Nephron (organoid): Measurements from ENCODE around the gene WBP4.

Experiments used
- H3K27ac Mint-ChIP-seq, 3 experiments: 2 replicates each; pipeline ENCODE4 v1.8.0; 2020; ENCODE audit warnings: mixed read lengths in 3 of 3, mild to moderate bottlenecking in 2 of 3, moderate library complexity in 1 of 3
- H3K27me3 Mint-ChIP-seq: 2 replicates; pipeline ENCODE4 v1.8.0; 2021; ENCODE audit warnings: low read depth, mild to moderate bottlenecking, moderate library complexity, mixed read lengths
- H3K36me3 Mint-ChIP-seq: 2 replicates; pipeline ENCODE4 v1.8.0; 2020; ENCODE audit warnings: low read depth, mixed read lengths
- H3K4me1 Mint-ChIP-seq: 2 replicates; pipeline ENCODE4 v1.8.0; 2020; ENCODE audit warnings: mixed read lengths
- H3K4me3 Mint-ChIP-seq, 3 experiments: 2 replicates each; pipeline ENCODE4 v1.8.0; 2020; ENCODE audit warnings: mild to moderate bottlenecking in 3 of 3, mixed read lengths in 3 of 3, moderate library complexity in 2 of 3
- H3K9me3 Mint-ChIP-seq: 2 replicates; pipeline ENCODE4 v1.8.0; 2020; ENCODE audit warnings: mixed read lengths
- CTCF ChIP-seq, 3 experiments: fragments of 200-600 bp; sonication (generic); IDR thresholded peaks; one replicate each; pipeline ENCODE4 v1.5.0; 2021; ENCODE audit warnings: antibody characterized with exemption in 3 of 3; ENCODE audit not compliant: unreplicated experiment in 3 of 3

The WBP4 gene

GRCh38 chr13:41132512-41133152, 71.3 kb downstream of the WBP4 start, which contains the start of gene KBTBD6:
Gene KBTBD6 (minus strand): TSS chr13:41132802. CDS start chr13:41132511, 291 bp downstream.
- H3K4me1 Mint-ChIP-seq: peaks cover 39% of the 10 kb centered on the region

More at GRCh38 chr13:41132512-41133152, 71.3 kb downstream of the WBP4 start, which contains the start of gene KBTBD6:
- Mint-ChIP-seq H3K27ac (peak within 1 kb of the TSS; percentile 91 to 98 (median 94)), H3K36me3 (peaks cover 21% of the 10 kb centered on the region), H3K27me3 (no peaks in the 10 kb centered on the region), H3K9me3 (peaks cover 2% of the 10 kb centered on the region), H3K4me3 (peak within 1 kb of the TSS; percentile 95 to 100 (median 99))
- TF ChIP-seq CTCF (IDR thresholded peaks at IDR 0.05; ENCODE audit: unreplicated experiment in 3 of 3): no peak
